Kidney (tissue), 14 donors: Measurements from ENCODE around the gene RNF214. TPM values are rescaled to one million over a fixed set of nuclear protein-coding genes. Genes with fewer than 3 reads are reported as not detected.

Experiments used
- DNase-seq, 5 donors: peaks; one replicate each; pipeline ENCODE4 v3.0.0-alpha.2; 2013 to 2020
- FAIRE-seq: peaks from 2 replicates; lab custom pipeline; 2012; peaks lifted over from hg19 to GRCh38; lab: Jason Lieb, UNC
- H3K27ac ChIP-seq, 2 donors: one replicate each; pipeline ENCODE4 v1.7.0; 2013; ENCODE audit warnings: low read depth in 2 of 2, low read length in 2 of 2, inconsistent platforms in 1 of 2
- H3K27me3 ChIP-seq: one replicate; pipeline ENCODE4 v1.7.1; 2013; ENCODE audit warnings: low read length, inconsistent platforms; ENCODE audit not compliant: control insufficient read depth, insufficient read depth
- H3K36me3 ChIP-seq, 3 donors: one replicate each; pipeline versions ENCODE4 v1.7.0 to v1.7.1; 2013; ENCODE audit warnings: low read length in 3 of 3, control low read depth in 1 of 3, inconsistent platforms in 1 of 3; ENCODE audit not compliant: insufficient read depth in 3 of 3, control insufficient read depth in 2 of 3
- H3K4me1 ChIP-seq, 3 donors: one replicate each; pipeline versions ENCODE4 v1.7.0 to v1.7.1; 2013; ENCODE audit warnings: low read length in 3 of 3, inconsistent platforms in 1 of 3, low read depth in 1 of 3; ENCODE audit not compliant: control insufficient read depth in 2 of 3, insufficient read depth in 2 of 3
- H3K4me3 ChIP-seq, 3 donors: one replicate each; pipeline versions ENCODE4 v1.7.0 to v1.8.1; 2013; ENCODE audit warnings: low read length in 3 of 3, control low read depth in 1 of 3, inconsistent platforms in 1 of 3
- H3K9ac ChIP-seq, 3 donors: one replicate each; pipeline versions ENCODE4 v1.7.0 to v1.7.1; 2013; ENCODE audit warnings: low read length in 3 of 3, control low read depth in 1 of 3, inconsistent platforms in 1 of 3
- H3K9me3 ChIP-seq, 3 donors: one replicate each; pipeline versions ENCODE4 v1.7.0 to v1.7.1; 2013; ENCODE audit warnings: low read length in 3 of 3, control low read depth in 1 of 3, inconsistent platforms in 1 of 3; ENCODE audit not compliant: control insufficient read depth in 2 of 3, insufficient read depth in 1 of 3
- CTCF ChIP-seq: IDR thresholded peaks from 3 replicates; pipeline ENCODE4 v1.5.1; 2012; ENCODE audit warnings: mild to moderate bottlenecking, moderate library complexity, borderline replicate concordance; ENCODE audit not compliant: insufficient read depth; ENCODE audit errors: extremely low read depth
- intact Hi-C: fragments of 100-400 bp; cut with DNase I; formaldehyde crosslinking; loops from one replicate; pipeline ENCODE4 v1.11.1; 2022
- polyA plus RNA-seq: library from polyadenylated mRNA; stranded (reverse); fragments of 350-450 nt; fragmentation: Illumina TruSeq; extraction: RNeasy Lipid Tissue Mini Kit (QIAGEN cat#74804); gene quantifications from one replicate; pipeline ENCODE4 v1.2.3, GENCODE V29; 2014; ENCODE audit warnings: low read depth, low replicate concordance; ENCODE audit not compliant: insufficient read depth
- total RNA-seq: library from RNA; stranded (reverse); fragmentation: NEBNext Ultra II Directional; extraction: Animal tissue kit (Norgen Biotek cat#: 25700); gene quantifications from one replicate; pipeline ENCODE4 v1.2.1, GENCODE V29; 2021
- donor health status: control.
- donor health status: control.
- donor health status: control.
- donor health status: control.
- donor health status: control.
- donor health status: DM: yes; HTN: yes; CAD: no.
- donor health status: Normal renal cell carcinoma (clear cell type).

The RNF214 gene
- total and polyA plus RNA-seq, 2 donors from 2014 or later, result 8.5 to 24.7 TPM

DNA sequence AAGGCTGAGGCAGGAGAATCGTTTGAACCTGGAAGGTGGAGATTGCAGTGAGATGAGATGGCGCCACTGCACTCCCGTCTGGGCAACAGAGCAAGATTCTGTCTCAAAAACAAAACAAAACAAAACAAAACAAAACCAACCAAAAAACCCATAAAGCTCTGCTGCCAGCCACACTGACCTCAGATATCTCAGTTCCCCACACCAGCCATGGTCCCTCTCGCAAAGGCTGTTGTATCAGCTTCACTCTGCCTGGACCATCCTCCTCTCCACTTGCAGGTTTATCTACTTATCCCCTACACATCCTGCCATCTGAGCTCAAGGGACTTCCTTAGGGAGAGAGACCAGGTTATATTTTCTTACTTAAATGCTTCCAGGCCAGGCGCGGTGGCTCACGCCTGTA is 69.8 kb downstream of the RNF214 start:
- Histone ChIP-seq H3K4me1 (peaks cover 0 to 19% (median 12%) of the 10 kb centered on the region in 3 donors), H3K27me3 (no peaks in the 10 kb centered on the region), H3K9ac (no peak overlapping the region), H3K4me3 (no peak overlapping the region), H3K27ac (no peak overlapping the region), H3K36me3 (no peaks in the 10 kb centered on the region), H3K9me3 (no peaks in the 10 kb centered on the region)
- no peak for TF ChIP-seq CTCF
- FAIRE-seq (no peak), DNase-seq (no peak)
- intact Hi-C loops, result no loop called here

DNA sequence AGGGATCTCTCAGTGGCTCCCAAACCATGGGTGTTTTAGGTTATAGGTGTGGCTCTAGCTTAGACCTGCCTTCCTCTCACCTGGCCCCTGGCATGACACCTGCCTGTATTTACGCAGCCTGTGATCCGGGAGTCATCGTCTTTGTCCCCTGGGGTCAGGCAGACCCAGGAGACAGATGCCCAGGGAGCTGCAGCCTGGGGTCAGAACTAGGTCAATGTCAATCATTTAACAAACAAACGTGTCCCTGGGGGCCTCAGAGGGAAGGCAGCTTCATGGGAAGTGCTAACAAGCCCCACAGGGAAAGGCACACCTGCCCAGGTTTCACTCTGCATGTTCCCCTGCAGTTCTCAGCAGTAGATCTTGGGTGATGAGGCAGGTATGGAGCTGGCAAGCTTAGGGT is 70.6 kb downstream of the RNF214 start:
- Histone ChIP-seq H3K4me3 (no peak overlapping the region), H3K27me3 (no peaks in the 10 kb centered on the region), H3K36me3 (no peaks in the 10 kb centered on the region), H3K27ac (no peak overlapping the region), H3K4me1 (peaks cover 0 to 19% (median 12%) of the 10 kb centered on the region in 3 donors), H3K9me3 (no peaks in the 10 kb centered on the region), H3K9ac (no peak overlapping the region)
- FAIRE-seq, result no peak
- DNase-seq, result no peak
- intact Hi-C loops, result no loop called here
- no peak for TF ChIP-seq CTCF

DNA sequence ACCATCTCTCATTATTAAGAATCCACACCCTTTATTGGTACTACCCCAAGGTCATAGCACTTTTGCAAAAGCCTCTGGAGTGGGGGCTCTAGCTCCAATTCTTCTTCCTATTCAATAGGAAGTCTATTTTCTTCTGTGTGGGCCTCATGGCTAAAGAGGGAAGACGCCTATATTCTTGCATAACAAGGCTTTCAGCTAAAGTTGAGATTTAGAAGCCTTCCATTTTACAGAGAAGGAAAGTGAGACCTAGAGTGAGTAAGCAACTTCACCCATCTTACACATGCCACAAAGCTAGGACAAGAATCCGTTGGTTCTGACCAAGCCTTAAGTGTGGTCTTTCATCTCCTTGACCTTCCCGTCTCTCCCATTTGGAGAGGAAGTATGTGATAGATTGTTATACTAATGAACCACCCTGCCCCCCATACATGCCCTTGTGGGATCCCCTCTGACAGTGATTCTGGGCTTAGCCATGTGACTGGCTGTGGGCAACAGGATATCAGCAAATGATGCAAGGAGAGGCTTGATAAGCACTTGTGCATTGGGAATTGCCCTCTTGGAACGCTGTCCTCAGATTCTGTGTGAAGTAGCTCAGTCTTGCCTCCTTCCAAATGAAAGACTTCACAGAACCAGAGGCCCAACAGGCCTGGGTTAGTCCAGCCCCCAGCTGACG is 71.3 kb downstream of the RNF214 start:
- intact Hi-C loops, result no loop called here
- FAIRE-seq, result no peak
- Histone ChIP-seq H3K9me3 (no peaks in the 10 kb centered on the region), H3K27me3 (no peaks in the 10 kb centered on the region), H3K9ac (no peak overlapping the region), H3K27ac (no peak overlapping the region), H3K4me3 (no peak overlapping the region), H3K36me3 (no peaks in the 10 kb centered on the region), H3K4me1 (peaks cover 0 to 19% (median 12%) of the 10 kb centered on the region in 3 donors)
- DNase-seq, result no peak
- no peak for TF ChIP-seq CTCF
